PC-3 (cell line): Measurements from ENCODE around the gene NUAK1. TPM values are rescaled to one million over a fixed set of nuclear protein-coding genes. Genes with fewer than 3 reads are reported as not detected.
"Not testable (repeated sequence)": the region's sequence is repeated elsewhere in the genome, so short reads cannot be mapped to it uniquely, and the experiment has no call there.

Experiments used
- ATAC-seq: fragments of 200-7000 bp; cut with Tn5 transposase; 2 replicates; pipeline ENCODE4 v1.9.1; 2020; ENCODE audit warnings: mild to moderate bottlenecking, moderate library complexity
- BruUV-seq: library from RNA; stranded (reverse); fragments of 400-500 nt; replicated peaks from 2 replicates; lab custom pipeline; 2021; lab: Mats Ljungman, UMichigan
- CTCF ChIA-PET: fragments of 300-600 bp; sonication (Branson Sonifier 250); formaldehyde crosslinking; loops from one replicate; lab custom pipeline; 2022; ENCODE audit warnings: antibody characterized with exemption; lab: Charles Lee
- POLR2A ChIA-PET: fragments of 300-600 bp; sonication (Branson Sonifier 250); formaldehyde crosslinking; loops from one replicate; lab custom pipeline; 2022; ENCODE audit warnings: antibody characterized with exemption; ENCODE audit not compliant: unreplicated experiment; lab: Charles Lee
- DNase-seq: peaks from one replicate; pipeline ENCODE4 v3.0.0-alpha.2; 2015
- H2AFZ ChIP-seq: fragments of 300-600 bp; sonication (generic); 2 replicates; pipeline ENCODE4 v1.6.0; 2016; ENCODE audit warnings: antibody characterized with exemption, low read length
- H3F3A ChIP-seq: fragments of 300-600 bp; sonication (generic); one replicate; pipeline ENCODE4 v1.6.0; 2017; ENCODE audit warnings: antibody characterized with exemption, low read length, control low read depth, mild to moderate bottlenecking; ENCODE audit not compliant: unreplicated experiment
- H3K27ac ChIP-seq: fragments of 300-600 bp; sonication (generic); 2 replicates; pipeline ENCODE4 v1.5.1; 2016; ENCODE audit warnings: mild to moderate bottlenecking, low read length
- H3K27me3 ChIP-seq: fragments of 300-600 bp; sonication (generic); 2 replicates; pipeline ENCODE4 v1.6.1; 2016; ENCODE audit warnings: low read length, mixed read lengths
- H3K36me3 ChIP-seq: fragments of 300-600 bp; sonication (generic); 2 replicates; pipeline ENCODE4 v1.6.1; 2016; ENCODE audit warnings: low read depth, mixed run types, low read length, mixed read lengths
- H3K4me1 ChIP-seq: fragments of 300-600 bp; sonication (generic); 2 replicates; pipeline ENCODE4 v1.5.1; 2016; ENCODE audit warnings: low read length; ENCODE audit not compliant: insufficient read depth
- H3K4me2 ChIP-seq: fragments of 300-600 bp; sonication (generic); 2 replicates; pipeline ENCODE4 v1.6.0; 2016; ENCODE audit warnings: low read length
- H3K4me3 ChIP-seq: fragments of 300-600 bp; sonication (generic); 2 replicates; pipeline ENCODE4 v1.5.1; 2016; ENCODE audit warnings: mild to moderate bottlenecking, low read length, mixed read lengths
- H3K79me2 ChIP-seq: fragments of 300-600 bp; sonication (generic); 2 replicates; pipeline ENCODE4 v1.6.1; 2017; ENCODE audit warnings: low read length, mixed read lengths
- H3K9ac ChIP-seq: fragments of 300-600 bp; sonication (generic); 2 replicates; pipeline ENCODE4 v1.6.0; 2016; ENCODE audit warnings: mild to moderate bottlenecking, low read length
- H3K9me2 ChIP-seq: fragments of 300-600 bp; sonication (generic); replicated peaks from 2 replicates; pipeline ENCODE4 v1.6.1; 2016; ENCODE audit warnings: mixed run types, low read length, mixed read lengths
- H3K9me3 ChIP-seq: fragments of 300-600 bp; sonication (generic); 2 replicates; pipeline ENCODE4 v1.6.1; 2016; ENCODE audit warnings: low read length, mixed read lengths
- H4K20me1 ChIP-seq: fragments of 300-600 bp; sonication (generic); 2 replicates; pipeline ENCODE4 v1.6.1; 2016; ENCODE audit warnings: low read length, mixed read lengths
- CTCF ChIP-seq: fragments of 300-600 bp; sonication (generic); conservative IDR thresholded peaks from 2 replicates; pipeline ENCODE4 v1.5.1; 2017; ENCODE audit warnings: antibody characterized with exemption, low read depth, mild to moderate bottlenecking, low read length
- EZH2 ChIP-seq: fragments of 300-600 bp; sonication (generic); IDR thresholded peaks from one replicate; pipeline ENCODE4 v1.6.1; 2017; ENCODE audit warnings: antibody characterized with exemption, mild to moderate bottlenecking, low read length; ENCODE audit not compliant: unreplicated experiment
- EZH2phosphoT487 ChIP-seq: fragments of 300-600 bp; sonication (generic); IDR thresholded peaks from 2 replicates; pipeline ENCODE4 v1.6.1; 2018; ENCODE audit warnings: mild to moderate bottlenecking, antibody characterized with exemption, low read length, borderline replicate concordance
- intact Hi-C: fragments of 100-400 bp; cut with micrococcal nuclease; formaldehyde crosslinking; loops from 2 replicates; pipeline ENCODE4 v1.9.0; 2023
- total RNA-seq: library from RNA; depleted of rRNA; stranded (reverse); fragments of >200 nt; gene quantifications from 2 replicates; pipeline ENCODE4 v1.2.3, GENCODE V29; 2014

NUAK1 gene
- total RNA-seq, 1 experiment from 2014 or later, result 9.8 TPM

GRCh38 chr12:106145539-106146447 is 7.0 kb upstream of the NUAK1 start:
- intact Hi-C loops, result no loop called here
- H3K4me3 ChIP-seq, result no peak overlapping the region
- no peaks in the 10 kb centered on the region for H3K9me3 ChIP-seq
- no peaks in the 10 kb centered on the region for H3K79me2 ChIP-seq
- no peaks in the 10 kb centered on the region for H4K20me1 ChIP-seq
- DNase-seq (no peak), ATAC-seq (no peak)
- no peaks in the 10 kb centered on the region for H3K4me1 ChIP-seq
- H3K27ac ChIP-seq, result no peak overlapping the region
- no peaks in the 10 kb centered on the region for H3K27me3 ChIP-seq
- ChIA-PET CTCF (no interaction called here), POLR2A (no interaction called here)
- no peaks in the 10 kb centered on the region for H3F3A ChIP-seq
- BruUV-seq, result no TSS peak
- no peak overlapping the region for H3K9ac ChIP-seq
- no peak for TF ChIP-seq CTCF
- no peak for TF ChIP-seq EZH2phosphoT487
- TF ChIP-seq EZH2, result no peak
- H3K9me2 ChIP-seq, result no peaks in the 10 kb centered on the region
- no peak overlapping the region for H2AFZ ChIP-seq
- no peak overlapping the region for H3K4me2 ChIP-seq
- no peaks in the 10 kb centered on the region for H3K36me3 ChIP-seq

- CTCF ChIA-PET, result no interaction called here
Measured at GRCh38 chr12:106144847-106145246, 6.1 kb upstream of the NUAK1 start.

GRCh38 chr12:106142591-106143261 is 4.0 kb upstream of the NUAK1 start:
- Histone ChIP-seq H3K27ac (no peak overlapping the region), H3K4me2 (no peak overlapping the region), H3K4me3 (no peak overlapping the region), H2AFZ (no peak overlapping the region), H3F3A (no peaks in the 10 kb centered on the region), H3K9me2 (no peaks in the 10 kb centered on the region), H3K36me3 (no peaks in the 10 kb centered on the region), H3K9me3 (no peaks in the 10 kb centered on the region), H3K79me2 (peaks cover 8% of the 10 kb centered on the region), H4K20me1 (no peaks in the 10 kb centered on the region), H3K4me1 (peaks cover 7% of the 10 kb centered on the region), H3K27me3 (no peaks in the 10 kb centered on the region), H3K9ac (no peak overlapping the region)
- ChIA-PET POLR2A (interaction anchor here (0.6 kb wide), 1 partner anchor 28 kb away, joined by 4 read pairs; no protein-coding TSS in a partner anchor), CTCF (no interaction called here)
- TF ChIP-seq CTCF (no peak), EZH2 (no peak), EZH2phosphoT487 (no peak)
- no TSS peak for BruUV-seq
- intact Hi-C loops, result no loop called here
- ATAC-seq (no peak), DNase-seq (no peak)

More at GRCh38 chr12:106144847-106145246, 6.1 kb upstream of the NUAK1 start:
- Histone ChIP-seq H3K27me3 (no peaks in the 10 kb centered on the region), H3K9me2 (no peaks in the 10 kb centered on the region), H3K4me2 (no peak overlapping the region), H2AFZ (no peak overlapping the region), H3K79me2 (no peaks in the 10 kb centered on the region), H3K27ac (no peak overlapping the region), H3K4me3 (no peak overlapping the region), H3F3A (no peaks in the 10 kb centered on the region), H3K9ac (no peak overlapping the region), H3K36me3 (no peaks in the 10 kb centered on the region), H4K20me1 (no peaks in the 10 kb centered on the region), H3K4me1 (peaks cover 2% of the 10 kb centered on the region; the same call in 1 of the 2 replicates), H3K9me3 (no peaks in the 10 kb centered on the region)
- TF ChIP-seq EZH2, result no peak
- ATAC-seq, result no peak
- intact Hi-C loops, result no loop called here
- BruUV-seq, result no TSS peak
- no peak for DNase-seq
- POLR2A ChIA-PET, result no interaction called here

GRCh38 chr12:106141920-106142319 is 3.2 kb upstream of the NUAK1 start:
- H2AFZ ChIP-seq, CTCF ChIA-PET, H4K20me1 ChIP-seq, H3K36me3 ChIP-seq, H3K9me3 ChIP-seq, H3K4me3 ChIP-seq, H3F3A ChIP-seq, H3K9ac ChIP-seq, DNase-seq, ATAC-seq, intact Hi-C loops, H3K27ac ChIP-seq, H3K9me2 ChIP-seq, H3K4me2 ChIP-seq, BruUV-seq, H3K27me3 ChIP-seq: not testable (repeated sequence)
- Histone ChIP-seq H3K79me2 (peaks cover 16% of the 10 kb centered on the region), H3K4me1 (peaks cover 15% of the 10 kb centered on the region)
- POLR2A ChIA-PET, result interaction anchor here (0.6 kb wide), 1 partner anchor 27 kb away, joined by 4 read pairs; no protein-coding TSS in a partner anchor
